Measurements from ENCODE around the gene ANKRD12.

The ANKRD12 gene

DNA sequence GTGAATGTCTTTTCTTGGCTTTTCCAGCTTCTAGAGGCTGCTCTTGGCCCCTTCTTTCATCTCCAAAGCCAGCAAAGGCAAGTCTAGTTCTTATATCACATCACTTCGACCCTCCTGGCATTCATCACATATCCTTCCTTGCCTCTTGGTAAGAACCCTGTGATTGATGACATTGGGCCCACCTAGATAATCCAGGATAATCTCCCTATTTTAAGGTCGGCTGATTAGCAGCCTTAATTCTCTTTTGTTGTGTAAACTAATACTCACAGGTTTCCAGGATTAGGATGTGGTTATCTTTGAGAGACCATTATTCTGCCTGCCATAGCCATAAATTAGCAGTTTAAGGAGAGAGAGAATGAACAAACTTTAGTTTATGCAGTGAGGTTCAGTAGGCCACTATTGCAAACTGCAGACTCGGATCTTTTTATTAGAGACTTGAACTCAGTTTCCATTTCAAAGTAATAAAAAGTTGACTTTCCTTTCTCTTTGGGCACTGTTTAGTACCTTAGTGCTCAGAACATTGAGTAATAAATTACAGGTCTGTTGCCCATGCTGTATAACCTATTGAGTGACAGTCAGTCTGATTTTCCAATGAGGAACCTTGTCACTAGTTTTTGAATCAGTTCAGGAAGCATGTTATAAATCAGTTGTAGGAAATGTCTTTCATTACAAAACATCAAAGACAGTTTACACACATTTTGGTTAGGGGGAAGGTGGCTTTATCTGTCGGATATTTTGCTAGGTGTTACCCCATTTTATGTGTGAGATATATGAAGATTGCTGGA, 29.6 kb upstream of the ANKRD12 start:
- no peak for DNase-seq

DNA sequence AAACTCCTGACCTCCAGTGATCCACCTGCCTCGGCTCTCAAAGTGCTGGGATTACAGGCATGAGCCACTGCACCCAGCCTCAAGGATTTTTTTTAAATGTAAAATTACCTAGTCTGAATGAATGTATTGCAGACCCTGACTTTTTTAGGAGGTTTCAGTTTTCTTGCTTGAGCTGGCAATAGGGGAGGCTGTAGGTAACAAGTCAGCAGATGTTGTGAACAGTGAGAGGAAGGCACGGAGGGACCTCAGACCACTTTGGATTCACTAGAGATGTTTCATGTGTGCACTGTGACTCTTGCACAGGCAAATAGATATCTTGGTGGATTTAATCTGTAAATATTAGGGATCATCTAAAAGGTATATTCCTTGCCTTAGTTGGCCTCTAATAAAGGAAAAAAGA, 27.7 kb upstream of the ANKRD12 start:
- DNase-seq, result no peak

DNA sequence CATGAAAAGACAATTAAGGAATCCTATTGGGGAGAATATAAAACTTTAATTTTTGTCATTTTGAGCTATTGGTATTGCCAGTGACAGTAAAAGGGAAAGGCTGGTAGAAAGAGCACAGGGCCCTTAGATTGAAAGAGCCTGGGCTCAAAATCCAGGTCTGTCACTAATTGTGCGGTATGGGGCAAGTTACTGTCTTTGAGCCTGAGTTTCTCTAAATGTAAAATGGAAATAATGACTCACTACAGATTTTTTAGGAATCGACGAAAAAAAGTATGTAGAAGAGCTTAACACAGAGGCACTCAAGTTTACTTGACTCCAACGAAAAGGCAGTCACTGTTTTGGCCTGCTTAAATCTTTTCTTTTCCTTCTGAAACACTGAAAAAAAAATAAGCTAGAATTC, 27.1 kb upstream of the ANKRD12 start:
- DNase-seq, result no peak

DNA sequence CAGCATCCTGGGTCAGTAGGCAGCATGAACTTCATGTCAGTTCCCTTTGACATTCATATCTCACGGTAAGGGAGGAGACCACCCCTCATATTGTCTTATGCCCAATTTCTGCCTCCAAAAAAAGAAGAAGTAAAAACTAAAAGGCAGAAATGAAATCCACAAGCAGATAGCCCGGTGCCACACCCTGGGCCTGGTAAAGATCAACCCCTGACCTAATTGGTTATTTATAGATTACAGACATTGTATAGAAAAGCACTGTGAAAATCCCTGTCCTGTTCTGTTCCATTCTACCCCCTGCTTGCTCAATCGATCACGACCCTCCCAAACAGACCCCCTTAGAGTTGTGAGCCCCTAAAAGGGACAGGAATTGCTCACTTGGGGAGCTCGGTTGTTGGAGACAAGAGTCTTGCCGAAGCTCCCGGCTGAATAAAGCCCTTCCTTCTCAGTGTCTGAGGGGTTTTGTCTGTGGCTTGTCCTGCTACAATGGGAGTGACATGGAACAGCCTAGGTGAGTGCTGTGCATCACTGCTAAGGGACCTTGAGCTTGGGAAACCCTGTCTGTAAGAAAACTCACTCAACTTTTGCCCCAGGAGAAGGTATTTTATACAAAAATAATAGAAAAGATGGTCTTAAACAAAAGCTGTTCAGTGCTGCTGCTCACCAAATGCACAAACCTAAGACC, 23.0 kb upstream of the ANKRD12 start:
- no peak for DNase-seq

DNA sequence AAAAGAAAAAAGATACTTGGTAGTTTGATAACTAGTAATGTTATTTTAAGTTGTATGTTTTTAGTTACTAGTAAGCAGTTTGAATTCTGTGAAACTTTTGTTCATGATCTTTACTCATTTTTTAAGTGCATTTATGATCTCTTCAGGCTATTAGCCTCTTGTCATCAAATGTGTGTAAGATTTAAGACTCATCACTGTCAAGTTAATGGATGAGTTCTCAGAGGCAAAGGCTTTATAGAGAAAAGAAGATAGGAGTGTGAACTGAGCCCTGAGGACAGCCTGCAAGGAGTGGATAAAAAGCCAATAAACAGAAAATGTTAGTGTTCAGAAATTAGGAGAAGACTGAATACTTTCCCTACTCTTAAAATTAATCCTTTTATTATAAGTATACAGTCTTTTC, 20.6 kb upstream of the ANKRD12 start:
- no peak for DNase-seq

DNA sequence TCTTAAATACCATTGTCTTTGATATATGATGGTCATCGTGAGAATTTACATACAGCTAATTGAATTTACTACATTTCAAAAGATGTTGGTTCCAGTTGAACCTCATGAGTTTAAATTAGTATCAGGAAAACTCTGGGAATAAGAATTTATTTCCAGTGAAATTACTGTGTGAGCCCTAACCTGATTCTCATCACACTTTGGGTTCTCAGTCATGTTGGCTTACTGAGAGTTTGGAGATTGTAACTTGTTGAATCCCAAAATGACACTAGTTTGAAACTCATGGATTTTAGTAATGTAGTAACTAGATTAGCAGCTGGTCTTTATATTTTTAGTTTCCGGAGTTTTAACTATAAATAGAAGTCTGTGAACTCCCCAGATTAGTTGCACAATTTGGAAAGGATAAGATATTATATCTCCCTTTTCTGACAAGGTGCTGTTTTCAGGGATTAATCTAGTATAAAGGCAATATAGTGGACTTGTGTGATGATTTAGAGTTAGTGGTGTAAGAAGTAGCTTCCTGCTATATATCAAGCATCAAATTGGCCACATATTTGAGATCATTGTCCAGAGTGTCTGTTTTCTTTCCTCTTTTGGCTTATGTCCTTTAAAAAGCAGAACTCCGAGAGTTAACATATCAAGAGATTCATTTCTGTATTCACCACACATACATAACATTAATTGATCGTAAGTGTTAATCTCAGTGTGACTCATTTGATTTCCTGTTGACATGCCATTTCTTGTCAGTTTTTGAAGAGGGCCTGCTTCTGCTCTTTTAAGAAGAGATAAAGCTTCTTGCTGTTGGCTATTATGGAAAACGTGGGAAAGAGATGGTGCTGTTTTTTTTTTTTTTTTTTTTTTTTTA, 18.4 kb upstream of the ANKRD12 start:
- DNase-seq, result no peak

DNA sequence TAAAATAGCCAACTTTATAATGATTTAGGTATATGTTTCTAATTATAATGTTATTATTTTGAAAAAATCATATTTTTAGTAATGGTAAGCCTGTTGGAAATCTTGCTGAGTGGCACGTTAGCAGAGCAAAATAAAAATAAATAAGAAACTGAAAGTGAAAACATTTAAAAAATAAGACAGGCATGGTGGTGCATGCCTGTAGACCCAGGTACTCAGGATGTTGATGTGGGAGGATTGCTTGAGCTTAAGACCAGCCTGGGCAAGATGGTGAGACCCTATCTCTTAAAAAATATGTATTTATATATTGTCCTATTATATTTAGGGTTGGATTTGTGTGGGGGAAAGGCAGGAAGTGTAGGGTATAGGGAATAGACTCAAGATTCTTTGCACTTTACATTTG, 15.8 kb upstream of the ANKRD12 start:
- no peak for DNase-seq

DNA sequence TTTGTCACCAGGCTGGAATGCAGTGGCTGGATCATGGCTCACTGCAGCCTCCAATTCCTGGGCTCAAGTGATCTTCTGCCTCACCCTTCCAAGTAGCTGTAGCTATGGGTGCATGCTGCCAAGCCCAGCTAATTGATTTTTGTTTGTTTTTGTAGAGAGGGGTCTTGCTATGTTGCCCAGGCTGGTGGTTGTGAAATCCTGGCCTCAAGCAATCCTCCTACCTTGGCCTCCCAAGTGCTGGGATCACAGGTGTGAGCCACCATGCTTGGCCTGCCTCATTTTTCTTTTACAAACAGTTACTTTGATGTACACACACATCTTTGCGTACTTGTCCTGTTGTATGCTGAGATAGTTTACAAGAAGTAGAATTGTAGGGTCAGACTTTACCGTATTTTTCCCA, 13.1 kb upstream of the ANKRD12 start:
- DNase-seq, result no peak

DNA sequence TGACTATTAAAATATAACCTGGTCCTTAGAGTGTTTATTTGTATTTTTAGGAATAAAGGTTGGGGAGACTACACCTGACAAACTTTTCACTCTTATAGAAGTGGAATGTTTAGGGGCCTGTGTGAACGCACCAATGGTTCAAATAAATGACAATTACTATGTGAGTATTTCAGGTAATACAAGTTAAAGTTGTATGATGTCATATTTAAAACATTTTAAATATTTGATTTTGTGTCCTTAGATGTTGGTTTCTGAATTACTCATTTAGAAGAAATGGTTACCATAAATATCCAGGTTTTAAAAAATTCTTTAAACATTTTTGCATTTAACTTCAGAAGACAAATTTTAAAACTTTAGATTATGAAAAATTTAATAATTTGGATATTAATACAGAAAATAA, 11.8 kb upstream of the ANKRD12 start:
- DNase-seq, result no peak

DNA sequence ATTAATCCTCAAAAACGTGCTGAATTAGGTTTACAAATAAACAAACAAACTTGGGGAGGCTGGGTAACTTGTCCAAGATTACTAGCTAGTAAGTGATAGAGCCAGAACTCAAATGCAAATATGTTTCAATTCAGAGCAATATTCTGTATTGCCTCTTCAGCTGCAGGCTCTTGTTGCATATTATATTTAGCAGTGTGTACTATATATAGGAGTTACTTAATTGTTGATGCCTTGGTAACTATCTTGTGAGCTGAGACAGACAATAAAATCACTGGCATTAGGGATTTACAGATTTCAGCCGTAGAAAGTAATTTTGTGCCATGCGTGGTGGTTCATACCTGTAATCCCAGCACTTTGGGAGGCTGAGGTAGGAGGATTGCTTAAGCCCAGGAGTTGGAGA, 10.2 kb upstream of the ANKRD12 start:
- DNase-seq, result no peak

DNA sequence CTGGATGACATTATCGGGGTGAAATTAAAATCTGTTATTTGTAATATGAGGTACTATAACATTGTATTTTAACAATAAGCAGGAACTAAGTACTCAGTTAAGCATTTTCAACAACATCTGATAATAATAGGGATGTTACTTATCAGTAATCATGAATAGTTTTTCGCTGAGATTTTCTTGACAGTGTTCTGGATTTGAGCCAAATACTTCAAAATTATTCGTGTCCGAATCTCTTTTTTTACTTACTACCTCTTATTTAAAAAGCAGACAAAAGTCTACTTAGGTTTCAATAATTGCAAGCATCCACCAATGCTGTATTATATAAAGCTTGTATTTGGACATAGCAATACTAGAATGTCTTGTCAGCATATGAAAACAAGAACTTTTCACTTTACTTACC, 6.4 kb upstream of the ANKRD12 start:
- DNase-seq, result no peak

DNA sequence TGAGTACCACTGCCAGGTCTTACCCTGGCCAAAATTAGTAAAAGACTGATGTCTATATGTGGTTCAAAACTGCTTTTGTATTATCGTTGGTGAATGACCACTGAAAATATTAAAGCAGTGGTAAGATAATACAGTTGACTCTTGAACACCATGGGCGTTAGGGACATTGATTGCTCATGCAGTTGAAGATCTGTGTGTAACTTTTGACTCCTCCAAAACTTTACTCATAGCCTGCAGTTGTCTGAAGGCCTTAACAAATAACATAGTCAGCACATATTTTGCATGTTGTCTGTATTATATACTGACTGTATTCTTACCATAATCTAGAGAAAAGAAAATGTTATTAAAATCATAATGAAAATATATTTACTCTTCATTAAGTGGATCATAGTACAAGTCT, 5.8 kb upstream of the ANKRD12 start:
- no peak for DNase-seq

DNA sequence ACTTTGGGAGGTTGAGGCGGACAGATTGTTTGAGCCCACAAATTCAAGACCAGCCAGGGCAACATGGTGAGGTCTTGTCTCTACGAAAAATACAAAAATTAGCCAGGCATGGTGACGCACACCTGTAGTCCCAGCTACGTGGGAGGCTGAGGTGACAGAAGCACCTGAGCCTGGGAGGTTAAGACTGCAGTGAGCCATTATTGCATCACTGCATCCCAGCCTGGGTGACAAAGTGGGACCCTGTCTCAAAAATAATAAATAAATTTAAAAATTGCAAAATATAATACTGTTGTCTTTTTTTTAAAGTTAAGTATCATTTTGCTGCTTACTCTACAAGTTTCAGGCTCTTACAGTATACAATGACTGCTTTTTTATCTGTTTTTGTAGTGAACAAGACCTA, 4.0 kb upstream of the ANKRD12 start:
- no peak for DNase-seq

DNA sequence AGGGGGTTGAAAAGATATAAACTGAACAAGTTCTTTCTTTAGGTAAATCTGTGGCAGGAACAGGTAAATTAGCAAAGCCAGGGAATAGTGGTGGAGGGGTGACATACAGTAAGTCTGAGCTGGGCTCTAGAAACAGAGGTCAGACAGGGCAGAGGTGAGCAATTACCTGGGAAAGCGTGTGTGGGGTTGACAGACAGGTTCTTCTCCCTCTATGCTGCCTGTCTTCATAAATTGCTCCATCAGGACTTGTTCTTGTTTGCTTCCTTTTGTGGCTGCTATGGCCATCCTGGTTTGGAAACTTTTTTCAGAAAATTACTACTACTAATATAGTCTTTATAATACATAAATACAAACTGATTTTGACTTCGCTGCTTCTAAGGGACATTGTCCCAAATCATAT, 3.4 kb upstream of the ANKRD12 start:
- DNase-seq, result no peak

DNA sequence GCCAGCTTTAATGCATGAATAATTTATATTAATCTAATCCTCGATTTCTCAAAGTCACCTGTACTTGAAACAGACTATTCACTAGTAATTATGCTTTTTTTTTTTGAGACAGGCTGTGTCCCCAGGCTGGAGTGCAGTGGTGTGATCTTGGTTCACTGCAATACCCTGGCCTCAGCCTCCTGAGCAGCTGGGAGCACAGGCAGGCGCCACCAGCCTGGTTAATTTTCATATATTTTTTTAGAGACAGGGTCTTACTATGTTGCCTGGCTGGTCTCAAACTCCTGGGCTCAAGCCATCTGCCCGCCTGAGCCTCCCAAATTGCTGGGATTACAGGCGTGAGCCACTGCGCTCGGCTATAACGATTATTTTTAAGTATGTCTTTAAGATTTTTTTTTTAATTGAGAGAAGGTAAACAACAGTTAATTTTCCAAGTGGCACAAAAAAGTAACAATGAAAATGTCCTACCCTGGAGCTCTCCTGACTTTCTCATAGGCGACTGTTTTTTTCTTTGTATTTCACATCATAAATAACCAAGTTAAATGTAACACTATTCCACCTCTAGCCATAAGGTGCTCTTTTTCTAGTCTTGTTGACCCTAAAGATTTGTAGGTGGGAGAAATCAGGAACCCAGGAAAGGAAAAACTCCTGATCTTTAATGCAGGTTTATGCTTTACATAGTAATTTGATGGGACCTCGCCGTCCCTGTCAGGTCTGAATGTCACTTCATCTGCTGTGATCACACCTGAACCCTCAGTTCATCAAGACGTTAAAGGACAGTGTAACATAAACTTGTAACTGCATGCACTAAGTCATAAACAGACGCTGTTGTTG, 1.3 kb upstream of the ANKRD12 start:
- no peak for DNase-seq

DNA sequence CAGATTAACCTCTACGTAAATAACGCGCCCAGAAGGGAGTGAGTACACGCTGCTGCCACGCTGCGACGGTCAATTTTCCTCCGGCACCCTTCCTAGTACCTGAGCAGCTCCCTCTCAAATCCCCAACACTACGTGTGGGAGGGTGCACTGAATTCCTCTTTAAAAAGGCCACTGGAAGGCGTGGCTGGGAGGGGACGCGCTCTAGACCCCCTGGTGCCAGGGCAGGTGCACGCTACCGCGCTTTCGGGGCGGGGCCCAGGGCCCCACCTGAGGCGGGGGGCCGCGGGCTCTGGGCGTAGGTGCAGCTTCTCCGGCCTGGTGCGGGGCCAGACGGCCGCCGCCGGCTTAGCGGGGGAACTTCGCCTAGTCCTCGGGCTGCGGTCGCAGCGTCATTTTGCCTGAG, 668 bp upstream of the ANKRD12 start:
- DNase-seq, result no peak

DNA sequence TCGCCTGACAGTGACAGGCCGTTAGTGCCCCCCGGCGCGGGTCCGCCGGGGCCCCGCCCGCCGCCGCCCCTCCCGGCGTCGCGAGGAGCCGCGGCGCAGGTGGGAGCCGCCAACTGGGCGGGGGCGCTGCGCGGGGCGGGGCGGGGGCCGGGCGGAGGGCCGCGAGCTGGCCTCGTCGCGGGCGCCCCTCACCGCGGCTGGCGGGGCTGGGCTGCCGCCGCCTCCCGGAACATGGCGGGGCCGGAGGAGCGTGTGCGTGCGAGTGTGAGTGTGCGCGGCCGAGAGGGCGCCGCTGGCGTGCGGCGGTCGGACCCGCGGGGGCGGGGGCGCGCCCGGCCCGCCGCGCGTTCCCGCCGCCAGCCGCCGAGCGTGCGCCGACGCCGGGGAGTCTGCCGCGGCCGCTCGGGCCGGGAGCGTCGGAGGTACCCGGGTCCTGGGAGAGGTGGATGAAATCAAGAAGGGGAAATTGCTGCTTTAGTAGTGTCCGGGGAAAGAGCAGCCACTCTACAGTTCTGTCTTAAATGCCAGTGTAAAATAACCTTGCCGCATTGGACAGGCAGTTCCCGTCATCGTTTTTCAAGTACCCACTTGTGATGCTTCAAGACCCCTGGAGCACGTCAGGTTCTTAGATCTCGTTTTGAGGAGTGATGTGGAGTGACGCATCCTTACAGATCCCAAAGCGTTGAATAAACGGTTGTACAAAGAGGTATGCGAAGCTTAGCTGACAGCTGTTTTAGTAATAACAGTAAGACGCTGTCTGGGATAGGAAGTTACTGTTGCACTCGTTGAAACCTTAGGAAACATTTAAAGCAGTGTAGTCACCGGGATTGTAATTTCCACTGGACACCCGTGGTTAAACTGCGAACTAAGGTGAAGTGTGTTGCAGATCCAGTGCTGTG, 836 bp downstream of the ANKRD12 start:
- DNase-seq, result peak; percentile 78

DNA sequence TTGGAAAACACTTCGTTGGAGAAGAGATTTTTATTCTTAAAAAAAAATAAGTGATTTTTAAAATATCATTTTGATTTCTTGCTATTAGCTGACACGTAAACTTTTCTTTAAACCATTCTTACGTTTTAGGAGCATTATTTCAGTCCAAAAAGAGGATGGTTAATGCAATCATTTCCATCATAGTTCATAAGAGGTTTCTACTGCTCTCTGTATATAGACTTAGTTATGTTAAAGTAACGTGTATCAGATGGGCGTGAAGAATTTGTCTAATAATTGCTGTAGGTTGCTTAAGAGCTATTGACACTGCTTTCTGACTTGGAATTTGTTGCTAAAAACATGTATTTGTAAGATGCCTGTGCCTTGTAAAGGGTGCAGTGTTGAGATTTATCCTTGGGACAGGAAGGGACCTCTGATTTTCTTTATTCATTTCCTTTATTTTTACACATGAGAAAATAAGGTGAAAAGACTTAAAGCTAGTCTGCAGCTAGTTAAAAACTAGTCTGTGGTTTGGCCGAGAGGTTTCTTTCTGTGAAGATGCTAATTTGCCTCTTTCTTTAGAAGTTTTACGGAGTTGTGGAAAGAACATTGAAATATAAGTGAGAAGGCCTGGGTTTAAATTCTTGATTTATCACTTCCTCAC, 2.9 kb downstream of the ANKRD12 start:
- DNase-seq, result no peak

DNA sequence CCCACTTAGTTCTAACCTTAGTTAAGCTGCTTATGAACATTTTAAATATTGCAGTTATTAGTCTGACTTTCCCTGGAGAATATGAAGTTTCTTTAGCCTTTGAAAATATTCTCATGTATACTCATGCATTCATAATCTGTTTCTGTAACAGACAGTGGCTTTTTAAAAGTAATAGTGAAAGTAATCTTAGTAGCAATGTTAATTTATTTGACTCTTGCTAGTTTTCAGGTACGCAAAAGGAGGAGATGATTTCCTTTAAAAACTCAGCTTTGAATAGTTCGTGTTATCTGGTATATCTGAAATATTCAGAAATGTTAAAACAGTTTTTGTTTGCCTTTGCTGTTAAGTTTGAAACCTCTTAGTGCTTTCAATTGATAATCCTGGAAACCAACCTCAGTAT, 3.8 kb downstream of the ANKRD12 start:
- no peak for DNase-seq

DNA sequence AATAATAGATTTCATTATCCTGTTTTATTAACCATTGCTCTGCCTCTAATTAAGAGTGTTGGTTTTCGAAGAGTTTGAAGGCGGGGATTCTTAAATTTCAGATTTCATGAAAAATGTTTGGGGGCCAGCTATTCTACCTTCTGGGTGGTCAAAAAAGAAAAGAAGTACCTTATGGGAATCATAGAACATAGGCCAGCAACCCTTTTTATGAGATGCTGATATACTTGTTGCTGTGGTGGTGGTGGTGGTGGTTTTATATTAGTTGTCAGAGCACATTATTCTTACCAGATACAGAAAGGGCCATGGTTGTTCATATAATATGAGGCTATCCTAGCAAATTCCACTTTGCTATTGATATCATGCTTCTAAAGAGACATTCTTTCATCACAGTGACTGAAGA, 4.4 kb downstream of the ANKRD12 start:
- no peak for DNase-seq

DNA sequence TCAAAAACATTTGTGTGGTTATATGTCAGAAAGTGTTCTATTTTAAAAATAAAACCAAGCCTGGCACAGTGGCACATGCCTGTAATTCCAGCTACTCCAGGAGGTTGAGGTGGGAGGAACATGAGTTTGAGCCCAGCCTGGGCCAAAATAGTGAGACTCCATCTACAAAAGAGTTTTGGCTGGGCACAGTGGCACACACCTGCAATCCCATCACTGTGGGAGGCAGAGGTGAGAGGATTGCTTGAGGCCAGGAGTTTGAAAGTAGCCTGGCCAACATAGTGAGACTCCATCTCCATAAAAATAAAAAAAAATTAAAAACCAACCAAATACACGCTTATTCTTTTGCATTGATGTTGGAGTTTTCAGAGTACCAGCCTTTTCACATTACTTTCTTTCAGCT, 9.6 kb downstream of the ANKRD12 start:
- no peak for DNase-seq

Measured in right hindlimb (tissue), 1 donor.